NCI-H1930 (cell line): ENCODE data around the gene PCBD1.

Source experiments
- DNase-seq, 2 experiments: peaks; one replicate each; lab custom pipeline; 2025; lab: John Stamatoyannopoulos, UW

The PCBD1 gene

DNA sequence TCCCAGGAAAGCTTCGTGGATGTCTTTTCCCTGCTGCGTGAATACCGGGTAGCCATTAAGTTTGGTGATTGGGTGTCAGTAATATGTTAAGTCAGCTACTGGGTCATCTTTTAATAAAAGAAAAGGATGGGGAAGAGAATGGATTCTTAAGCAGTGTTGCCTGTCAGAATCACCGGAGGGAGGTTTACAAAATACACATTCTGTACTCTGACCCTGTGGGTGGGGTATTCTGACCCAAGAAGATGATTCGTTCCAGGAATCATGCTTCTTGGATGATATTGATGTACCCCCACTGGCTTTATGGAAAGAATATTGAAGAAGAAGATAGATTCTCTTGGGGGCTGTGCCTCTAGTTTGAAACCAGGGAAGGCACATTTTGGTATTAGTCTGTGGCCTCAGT lies 54.3 kb downstream of the PCBD1 start:
- no peak for DNase-seq

DNA sequence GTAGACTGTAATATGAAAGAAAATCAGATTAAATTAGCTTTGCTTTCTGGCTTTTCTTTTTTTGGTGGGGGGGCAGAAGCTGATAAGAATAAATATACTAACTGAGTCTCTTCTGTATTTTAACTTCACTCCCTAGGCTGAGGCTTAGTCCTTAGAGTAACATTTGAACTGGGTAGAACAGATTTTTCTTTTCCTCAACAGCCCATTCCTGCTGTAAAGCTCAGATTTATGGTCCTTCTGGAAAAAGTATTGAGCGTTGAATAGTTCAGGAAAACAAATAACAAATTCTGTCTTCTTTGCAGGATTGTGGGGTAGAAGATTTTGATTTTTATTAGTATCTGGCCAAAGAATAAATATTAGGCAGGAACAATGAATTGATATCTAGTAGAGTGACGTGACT lies 54.8 kb downstream of the PCBD1 start:
- no peak for DNase-seq
